Ramos (cell line): Measurements from ENCODE around the gene EVI5.

Experiments
- in situ Hi-C: fragments of 300-500 bp; cut with MboI; formaldehyde crosslinking; loops from one replicate; pipeline ENCODE4 v1.14.3; 2022; ENCODE audit warnings: low sequenced_read_pairs; ENCODE audit not compliant: unreplicated experiment

EVI5 gene

GRCh38 chr1:92494485-92495141 lies 290.3 kb downstream of the EVI5 start:
- in situ Hi-C loops, result no loop called here

- in situ Hi-C loops, result no loop called here
Observed at GRCh38 chr1:92493139-92493538, 291.8 kb downstream of the EVI5 start.

GRCh38 chr1:92488832-92489231 lies 296.1 kb downstream of the EVI5 start:
- in situ Hi-C loops, result no loop called here

GRCh38 chr1:92488416-92488815 lies 296.5 kb downstream of the EVI5 start:
- in situ Hi-C loops, result no loop called here

GRCh38 chr1:92487078-92487605 lies 297.8 kb downstream of the EVI5 start:
- in situ Hi-C loops, result no loop called here

GRCh38 chr1:92486251-92487077 lies 298.4 kb downstream of the EVI5 start, which contains the start of gene GFI1:
TSS of gene GFI1 (minus strand) at chr1:92486925. CDS start at chr1:92483487, 3,438 bp downstream.
- in situ Hi-C loops, result no loop called here

GRCh38 chr1:92485381-92486250 lies 299.3 kb downstream of the EVI5 start:
- in situ Hi-C loops, result no loop called here

- in situ Hi-C loops, result no loop called here
Observed at GRCh38 chr1:92484472-92485380, 300.2 kb downstream of the EVI5 start.

GRCh38 chr1:92483610-92484471 lies 301.1 kb downstream of the EVI5 start:
- in situ Hi-C loops, result no loop called here

- in situ Hi-C loops, result no loop called here
Observed at GRCh38 chr1:92482665-92483609, 302.0 kb downstream of the EVI5 start.

GRCh38 chr1:92481971-92482664 lies 302.8 kb downstream of the EVI5 start:
- in situ Hi-C loops, result no loop called here

- in situ Hi-C loops, result no loop called here
Observed at GRCh38 chr1:92481599-92481925, 303.3 kb downstream of the EVI5 start.

GRCh38 chr1:92480813-92481598 lies 303.9 kb downstream of the EVI5 start:
- in situ Hi-C loops, result no loop called here

GRCh38 chr1:92480200-92480812 lies 304.6 kb downstream of the EVI5 start:
- in situ Hi-C loops, result no loop called here

GRCh38 chr1:92479587-92479986 lies 305.3 kb downstream of the EVI5 start:
- in situ Hi-C loops, result no loop called here

- in situ Hi-C loops, result no loop called here
Observed at GRCh38 chr1:92478393-92478792, 306.5 kb downstream of the EVI5 start.
